Ammon's horn (tissue), 1 donor: ENCODE data around the gene PTPRA.
"Not testable (repeated sequence)": the region's sequence is repeated elsewhere in the genome, so short reads cannot be mapped to it uniquely, and the experiment has no call there.

Source experiments
- DNase-seq: peaks from one replicate; pipeline ENCODE4 v3.0.0-alpha.2; 2016; ENCODE audit warnings: low spot score

The PTPRA gene

DNA sequence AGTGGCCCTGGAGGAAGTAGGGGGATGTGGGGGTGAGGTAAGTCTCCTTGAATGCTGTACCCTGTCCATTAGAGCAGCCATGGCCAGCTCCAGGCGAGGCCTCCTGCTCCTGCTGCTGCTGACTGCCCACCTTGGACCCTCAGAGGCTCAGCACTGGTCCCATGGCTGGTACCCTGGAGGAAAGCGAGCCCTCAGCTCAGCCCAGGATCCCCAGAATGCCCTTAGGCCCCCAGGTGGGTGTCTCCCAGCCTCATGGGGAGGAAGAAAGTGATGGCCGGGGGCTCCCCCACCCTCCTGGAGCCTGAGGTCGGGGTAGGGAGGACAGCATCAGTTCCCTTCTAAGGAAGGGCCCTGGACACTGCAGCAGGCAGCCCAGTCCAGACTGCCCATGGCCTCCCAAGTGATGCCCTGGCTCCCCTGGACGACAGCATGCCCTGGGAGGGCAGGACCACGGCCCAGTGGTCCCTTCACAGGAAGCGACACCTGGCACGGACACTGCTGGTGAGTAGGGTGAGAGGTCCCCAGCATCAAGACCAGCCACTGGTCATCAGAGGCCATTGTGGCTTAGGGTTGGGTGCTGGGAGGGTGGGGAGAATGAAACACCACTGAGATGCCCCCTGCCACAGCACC is 171.2 kb downstream of the PTPRA start:
- DNase-seq = no peak

DNA sequence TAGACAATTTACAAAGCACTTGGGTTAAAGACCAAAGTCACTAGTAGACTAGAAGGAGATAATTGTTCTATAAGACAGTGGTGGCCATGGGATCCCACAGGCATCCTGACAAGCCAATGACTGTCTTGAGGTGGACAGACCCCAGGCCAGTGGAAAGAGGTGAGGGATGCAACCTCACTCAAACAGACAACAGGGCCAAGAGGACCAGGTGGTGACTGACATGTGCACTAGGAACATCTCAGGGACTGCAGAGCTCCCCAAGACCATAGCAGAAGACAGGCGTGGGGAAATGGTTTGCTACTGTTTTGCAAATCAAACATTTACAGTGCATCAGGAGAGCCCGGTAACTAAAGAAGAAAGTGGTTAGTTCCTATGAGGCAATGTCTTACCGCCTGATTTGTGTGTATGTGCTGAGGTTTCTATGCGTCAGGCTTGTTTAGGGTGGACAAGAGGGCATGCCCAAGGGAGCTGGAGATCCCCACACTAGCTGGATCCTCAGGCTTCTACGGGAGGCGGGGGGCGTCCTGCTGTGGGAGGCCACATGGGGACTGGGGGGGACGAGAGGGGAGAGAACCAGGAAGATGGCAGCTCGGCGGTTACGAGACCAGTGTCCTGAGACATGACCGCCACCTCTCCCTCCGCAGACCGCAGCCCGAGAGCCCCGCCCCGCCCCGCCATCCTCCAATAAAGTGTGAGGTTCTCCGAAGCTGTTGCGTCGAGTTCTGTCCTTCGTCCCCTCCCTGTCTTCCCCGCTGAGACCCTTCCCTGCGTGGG is 171.9 kb downstream of the PTPRA start:
- peak; percentile 83 for DNase-seq

DNA sequence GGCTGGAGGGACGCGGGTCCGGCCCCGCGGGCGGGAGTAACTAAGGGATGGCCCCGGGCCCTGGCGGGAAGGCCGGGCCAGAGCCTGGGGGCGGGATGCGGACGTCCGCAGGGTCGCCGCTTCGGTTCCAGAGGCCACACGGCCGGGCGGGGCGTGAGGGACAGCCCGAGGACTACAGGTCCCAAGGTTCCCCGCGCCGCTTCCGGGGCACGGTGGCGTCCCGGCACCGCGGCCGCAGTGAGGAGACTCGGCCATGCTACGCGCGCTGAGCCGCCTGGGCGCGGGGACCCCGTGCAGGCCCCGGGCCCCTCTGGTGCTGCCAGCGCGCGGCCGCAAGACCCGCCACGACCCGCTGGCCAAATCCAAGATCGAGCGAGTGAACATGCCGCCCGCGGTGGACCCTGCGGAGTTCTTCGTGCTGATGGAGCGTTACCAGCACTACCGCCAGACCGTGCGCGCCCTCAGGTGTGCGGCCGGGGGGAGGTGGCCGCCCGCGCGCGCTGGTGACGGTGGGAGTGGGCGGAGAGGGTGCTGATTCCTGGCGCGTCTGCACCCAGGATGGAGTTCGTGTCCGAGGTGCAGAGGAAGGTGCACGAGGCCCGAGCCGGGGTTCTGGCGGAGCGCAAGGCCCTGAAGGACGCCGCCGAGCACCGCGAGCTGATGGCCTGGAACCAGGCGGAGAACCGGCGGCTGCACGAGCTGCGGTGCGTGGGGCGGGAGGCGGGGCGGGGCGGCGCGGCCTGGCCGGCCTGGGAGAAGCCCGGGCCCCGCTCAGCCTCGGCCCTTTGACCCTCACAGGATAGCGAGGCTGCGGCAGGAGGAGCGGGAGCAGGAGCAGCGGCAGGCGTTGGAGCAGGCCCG is 172.8 kb downstream of the PTPRA start, which contains the start of gene MRPS26:
TSS of gene MRPS26 (plus strand) at position 237 of the 861 bp plus-strand sequence. CDS start at position 254, 17 bp downstream.
- peak; percentile 93 for DNase-seq

DNA sequence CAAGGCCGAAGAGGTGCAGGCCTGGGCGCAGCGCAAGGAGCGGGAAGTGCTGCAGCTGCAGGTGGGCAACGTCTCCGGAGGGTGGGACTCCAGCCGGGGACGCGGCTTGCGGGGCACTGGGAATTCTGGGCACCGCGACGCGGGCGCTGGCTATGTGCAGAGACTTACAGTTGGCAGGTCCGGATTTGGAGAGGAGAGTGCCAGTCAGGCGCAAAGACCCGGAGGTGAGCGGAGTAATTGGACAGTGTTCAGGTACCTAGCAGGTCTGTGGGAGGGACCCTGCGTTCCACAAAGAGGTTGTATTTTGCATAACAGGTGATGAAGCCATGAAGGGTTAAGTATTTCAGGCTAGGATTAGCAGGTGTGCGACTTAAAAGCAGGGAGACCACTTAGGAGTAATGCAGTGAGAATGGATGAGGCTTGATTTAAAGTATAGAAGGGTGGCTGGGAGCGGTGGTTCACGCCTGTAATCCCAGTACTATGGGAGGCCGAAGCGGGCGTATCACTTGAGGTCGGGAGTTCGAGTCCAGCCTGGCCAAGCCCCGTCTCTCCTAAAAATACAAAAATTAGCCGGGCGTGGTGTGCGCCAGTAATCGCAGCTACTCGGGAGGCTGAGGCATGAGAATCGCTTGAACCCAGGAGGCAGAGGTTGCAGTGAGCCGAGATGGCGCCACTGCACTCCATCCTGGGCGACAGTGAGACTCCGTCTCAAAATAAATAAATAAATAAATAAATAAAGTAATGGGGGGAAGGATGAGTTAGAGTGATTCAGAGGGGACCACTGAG is 173.6 kb downstream of the PTPRA start:
- DNase-seq = no peak

DNA sequence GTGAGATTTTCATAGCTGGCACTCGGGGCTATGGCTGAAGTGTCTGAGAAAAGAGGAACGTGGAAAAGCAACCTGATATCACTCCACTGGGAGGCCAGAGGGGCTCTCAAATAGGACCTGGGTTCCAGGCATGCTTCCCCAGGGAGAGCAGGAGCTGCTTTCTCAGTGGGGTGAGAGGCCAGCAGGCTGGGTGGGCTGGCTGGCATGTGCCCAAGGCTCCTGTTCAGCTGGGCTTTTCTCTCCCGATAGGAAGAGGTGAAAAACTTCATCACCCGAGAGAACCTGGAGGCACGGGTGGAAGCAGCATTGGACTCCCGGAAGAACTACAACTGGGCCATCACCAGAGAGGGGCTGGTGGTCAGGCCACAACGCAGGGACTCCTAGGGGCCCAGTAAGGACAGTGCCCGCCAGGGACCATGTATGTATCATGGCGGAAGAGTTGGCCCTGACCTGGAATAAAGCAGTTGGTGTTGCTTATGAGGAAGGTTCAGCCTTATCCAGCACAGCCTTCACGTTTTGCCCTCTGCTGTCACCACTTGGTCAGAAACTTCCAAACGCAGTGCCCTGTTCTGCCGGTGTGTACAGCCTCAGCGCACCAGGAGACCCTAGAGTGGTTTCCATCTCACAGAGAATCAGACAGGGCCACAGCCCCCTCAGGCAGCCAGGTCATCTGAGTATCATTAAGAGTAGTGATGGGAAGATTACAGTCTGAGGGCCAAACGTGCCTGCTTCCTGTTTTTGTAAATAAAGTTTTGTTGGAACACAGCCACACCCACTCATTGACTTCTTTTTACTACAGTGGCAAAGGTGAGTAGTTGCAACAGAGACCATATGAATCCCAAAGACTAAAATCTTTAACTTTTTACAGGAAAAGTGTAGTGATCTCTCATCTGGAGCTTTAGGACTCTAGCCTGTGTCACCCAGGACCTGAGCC is 174.5 kb downstream of the PTPRA start:
- DNase-seq = no peak

DNA sequence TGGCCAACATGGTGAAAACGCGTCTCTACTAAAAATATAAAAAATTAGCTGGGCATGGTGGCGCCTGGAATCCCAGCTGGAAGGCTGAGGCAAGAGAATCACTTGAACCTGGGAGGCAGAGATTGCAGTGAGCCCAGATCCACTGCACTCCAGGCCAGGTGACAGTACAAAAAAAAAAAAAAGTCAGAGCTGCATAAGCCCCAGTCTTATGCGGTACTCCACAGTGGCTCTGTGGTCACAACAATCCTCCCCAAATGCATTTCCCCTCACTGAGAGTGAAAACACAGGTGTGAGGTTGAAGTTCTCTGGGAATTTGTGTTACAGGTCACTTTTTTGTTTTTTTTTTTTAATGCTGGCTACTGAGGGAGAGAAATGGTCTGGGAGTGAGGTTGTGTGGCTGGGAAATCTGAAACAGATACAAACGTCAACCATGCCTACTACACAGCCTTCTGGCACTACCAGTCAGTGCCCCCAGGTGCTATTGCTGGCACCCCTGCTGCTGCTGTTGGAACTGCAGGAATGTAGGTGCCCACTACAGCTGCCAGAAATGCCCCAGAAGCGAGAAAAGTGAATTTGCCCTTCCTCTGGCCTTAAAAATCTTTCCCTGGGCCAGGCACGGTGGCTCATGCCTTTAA is 178.2 kb downstream of the PTPRA start:
- DNase-seq = no peak

DNA sequence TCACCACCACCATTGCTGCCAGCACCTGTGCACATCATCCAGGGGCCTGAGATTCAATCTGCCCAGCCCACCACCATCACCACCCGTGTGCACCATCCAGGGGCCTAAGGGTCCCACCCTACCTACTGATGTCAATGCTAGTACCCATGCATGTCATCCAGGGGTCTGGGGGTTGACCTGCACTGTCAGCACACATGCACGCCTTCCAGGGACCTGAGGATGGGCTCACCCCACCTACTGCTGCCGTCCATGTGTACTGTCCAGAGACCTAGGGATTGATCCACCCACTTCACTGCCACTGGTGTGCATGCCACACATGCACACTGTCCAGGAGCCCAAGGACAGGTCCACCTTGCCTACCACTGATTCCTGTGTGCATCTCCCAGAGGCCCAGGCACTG is 186.2 kb downstream of the PTPRA start:
- DNase-seq = no peak

DNA sequence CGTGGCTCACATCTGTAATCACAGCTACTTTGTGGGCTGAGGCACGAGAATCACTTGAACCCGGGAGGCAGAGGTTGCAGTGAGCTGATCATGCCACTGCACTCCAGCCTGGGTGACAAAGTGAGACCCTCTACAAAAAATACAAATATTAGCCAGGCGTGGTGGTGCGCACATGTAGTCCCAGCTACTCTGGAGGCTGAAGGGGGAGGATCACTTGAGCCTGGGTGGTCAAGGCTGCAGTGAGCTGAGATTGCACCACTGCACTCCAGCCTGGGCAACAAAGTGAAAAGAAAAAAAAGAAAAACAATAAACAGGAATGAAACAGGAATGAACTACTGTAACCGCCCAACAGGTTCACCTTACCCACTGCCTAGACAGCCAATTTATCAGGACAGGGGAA is 190.8 kb downstream of the PTPRA start:
- DNase-seq = not testable (repeated sequence)

DNA sequence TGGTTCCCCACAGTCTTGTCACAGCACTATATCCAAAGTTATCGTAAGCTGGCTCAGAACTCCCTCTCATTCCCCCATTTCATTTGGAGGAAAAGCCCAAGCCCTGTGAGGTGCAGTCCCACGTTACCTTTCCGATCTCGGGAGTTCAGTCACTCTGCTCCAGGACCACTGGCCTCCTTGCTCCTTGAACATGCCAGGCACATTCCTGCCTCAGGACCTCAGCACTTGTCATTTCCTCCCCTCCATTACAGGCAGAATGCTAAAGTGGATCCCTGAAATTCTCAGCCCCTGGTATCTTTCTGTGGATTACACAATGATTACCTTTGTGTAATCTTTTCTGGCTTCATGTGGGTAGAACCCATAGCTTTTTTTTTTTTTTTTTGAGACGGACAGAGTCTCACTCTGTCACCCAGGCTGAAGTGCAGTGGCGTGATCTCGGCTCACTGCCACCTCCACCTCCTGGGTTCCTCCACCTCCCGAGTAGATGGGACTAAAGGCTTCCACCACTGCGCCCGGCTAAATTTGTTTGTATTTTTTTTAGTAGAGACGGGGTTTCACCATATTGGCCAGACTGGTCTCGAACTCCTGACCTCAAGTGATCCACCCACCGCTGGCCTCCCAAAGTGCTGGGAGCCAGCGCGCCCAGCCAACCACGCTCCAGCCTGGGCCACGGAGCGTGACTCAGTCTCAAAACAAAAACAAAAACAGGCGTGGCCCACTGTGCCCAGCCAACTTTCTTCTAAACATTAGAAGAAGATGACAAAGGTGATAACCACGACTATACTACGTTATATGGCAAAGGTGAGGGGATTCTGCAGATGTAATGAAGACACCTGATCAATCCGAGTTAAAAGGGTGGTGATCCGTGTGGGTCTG is 194.1 kb downstream of the PTPRA start:
- no peak for DNase-seq

DNA sequence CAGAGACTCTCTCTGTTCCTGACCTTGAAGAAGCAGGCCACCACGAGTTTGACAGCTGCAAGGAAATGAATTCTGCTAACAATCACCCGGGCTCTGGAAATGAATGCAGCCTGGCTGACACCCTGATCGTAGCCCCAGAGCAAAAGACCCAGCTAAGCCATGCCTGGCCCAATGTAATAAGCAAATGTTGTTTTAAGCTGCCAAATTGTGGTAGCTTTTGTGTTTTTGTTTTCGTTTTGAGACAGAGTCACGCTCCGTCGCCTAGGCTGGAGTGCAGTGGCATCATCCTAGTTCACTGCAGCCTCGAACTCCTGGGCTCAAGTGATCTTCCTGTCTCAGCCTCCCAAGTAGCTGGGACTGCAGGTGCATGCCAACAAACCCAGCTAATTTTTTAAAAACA is 194.8 kb downstream of the PTPRA start:
- DNase-seq = no peak

DNA sequence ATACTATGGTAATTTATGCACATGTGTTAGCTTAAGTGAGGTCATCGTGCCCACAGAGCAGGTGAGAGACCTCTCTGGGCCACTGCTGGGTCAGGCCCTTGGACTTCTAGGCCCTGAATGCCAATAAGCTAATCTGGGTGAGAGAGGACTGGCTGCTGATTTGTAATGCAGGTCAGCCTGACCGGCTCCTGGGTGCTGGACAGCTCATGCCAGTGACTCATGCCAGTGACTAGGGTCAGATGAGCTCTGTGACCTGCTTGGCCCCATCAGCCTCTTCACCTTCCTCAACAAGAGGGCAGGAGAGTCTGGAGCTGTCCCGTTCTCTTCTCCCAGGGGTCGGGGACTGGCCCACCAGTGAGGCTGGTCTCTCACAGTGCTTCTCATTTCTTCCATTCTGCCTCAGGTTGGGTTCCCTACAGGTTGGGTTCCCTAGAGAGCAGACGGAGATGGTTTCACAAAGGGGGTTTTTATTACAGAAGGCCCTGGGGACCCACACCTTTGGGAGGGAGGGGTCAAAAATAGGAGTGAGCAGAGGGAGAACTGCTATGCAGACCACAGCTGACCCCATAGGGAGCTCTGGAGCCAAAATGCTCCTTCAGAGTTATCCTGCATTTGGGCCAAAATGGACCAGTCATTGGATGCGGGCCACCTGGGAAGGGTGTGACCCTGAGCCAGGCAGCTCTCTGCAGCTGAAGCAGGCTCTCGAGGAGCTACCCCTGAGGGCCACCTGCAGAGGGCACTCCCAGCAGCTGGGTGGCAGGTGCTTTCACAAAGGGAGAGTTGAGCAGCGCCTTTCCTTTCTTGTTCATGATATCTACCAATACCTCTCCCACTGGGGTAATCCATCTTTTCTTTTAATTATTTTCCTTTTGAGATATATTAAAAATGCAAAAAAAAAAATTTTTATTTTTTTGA is 196.0 kb downstream of the PTPRA start:
- no peak for DNase-seq

DNA sequence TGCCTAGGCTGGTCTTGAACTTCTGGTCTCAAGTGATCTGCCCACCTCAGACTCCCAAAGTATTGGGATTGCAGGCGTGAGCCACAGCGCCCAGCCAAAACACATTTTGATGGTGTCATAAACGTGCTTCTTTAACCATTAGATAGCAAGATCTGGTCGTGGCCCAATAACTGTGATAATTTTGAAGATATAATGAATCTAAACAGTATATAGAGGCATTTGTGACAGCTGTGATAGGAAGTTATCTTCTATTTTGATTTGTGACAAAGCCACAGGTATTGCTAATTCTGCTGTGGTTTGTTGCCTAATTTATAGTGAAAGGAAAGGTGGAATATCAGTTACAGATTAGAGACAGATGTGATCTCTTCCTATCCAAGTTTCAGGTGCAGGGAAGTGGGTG is 197.4 kb downstream of the PTPRA start:
- no peak for DNase-seq

DNA sequence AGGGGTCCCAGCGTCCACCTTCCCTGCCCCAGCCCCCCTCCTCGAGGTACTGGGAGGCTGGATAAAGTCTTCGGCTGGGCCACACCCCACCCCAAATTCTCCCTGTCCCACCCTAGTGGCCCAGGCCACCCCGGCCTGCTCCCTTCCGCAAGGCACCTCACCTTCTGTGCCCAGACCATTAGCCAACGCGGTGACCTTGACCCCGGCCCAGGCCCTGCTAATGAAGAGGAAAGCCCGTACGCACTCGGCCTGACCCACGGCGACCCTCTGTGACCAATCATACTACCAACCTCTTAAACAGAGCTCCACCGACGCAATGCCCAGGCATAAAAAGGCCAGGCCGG is 198.0 kb downstream of the PTPRA start:
- no peak for DNase-seq

DNA sequence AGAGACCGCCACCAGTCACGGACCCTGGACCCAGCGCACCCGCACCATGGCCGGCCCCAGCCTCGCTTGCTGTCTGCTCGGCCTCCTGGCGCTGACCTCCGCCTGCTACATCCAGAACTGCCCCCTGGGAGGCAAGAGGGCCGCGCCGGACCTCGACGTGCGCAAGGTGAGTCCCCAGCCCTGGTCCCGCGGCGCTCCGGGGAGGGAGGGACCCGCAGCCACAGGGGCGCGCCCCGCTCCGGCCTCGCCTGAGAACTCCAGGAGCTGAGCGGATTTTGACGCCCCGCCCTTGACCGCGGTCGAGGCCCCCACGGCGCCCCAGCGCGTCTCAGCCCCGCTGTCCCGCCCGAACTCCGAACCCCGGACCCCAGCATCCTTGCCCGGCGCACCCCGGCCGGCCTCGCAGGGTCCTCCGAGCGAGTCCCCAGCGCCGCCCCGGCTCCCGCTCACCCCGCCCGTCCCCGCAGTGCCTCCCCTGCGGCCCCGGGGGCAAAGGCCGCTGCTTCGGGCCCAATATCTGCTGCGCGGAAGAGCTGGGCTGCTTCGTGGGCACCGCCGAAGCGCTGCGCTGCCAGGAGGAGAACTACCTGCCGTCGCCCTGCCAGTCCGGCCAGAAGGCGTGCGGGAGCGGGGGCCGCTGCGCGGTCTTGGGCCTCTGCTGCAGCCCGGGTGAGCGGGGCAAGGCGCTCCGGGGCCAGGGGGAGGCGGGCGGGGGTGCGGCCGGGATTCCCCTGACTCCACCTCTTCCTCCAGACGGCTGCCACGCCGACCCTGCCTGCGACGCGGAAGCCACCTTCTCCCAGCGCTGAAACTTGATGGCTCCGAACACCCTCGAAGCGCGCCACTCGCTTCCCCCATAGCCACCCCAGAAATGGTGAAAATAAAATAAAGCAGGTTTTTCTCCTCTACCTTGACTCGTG is 198.6 kb downstream of the PTPRA start, which contains the start of gene OXT:
TSS of gene OXT (plus strand) at position 11 of the 920 bp plus-strand sequence. CDS start at position 47, 36 bp downstream.
- DNase-seq = no peak

DNA sequence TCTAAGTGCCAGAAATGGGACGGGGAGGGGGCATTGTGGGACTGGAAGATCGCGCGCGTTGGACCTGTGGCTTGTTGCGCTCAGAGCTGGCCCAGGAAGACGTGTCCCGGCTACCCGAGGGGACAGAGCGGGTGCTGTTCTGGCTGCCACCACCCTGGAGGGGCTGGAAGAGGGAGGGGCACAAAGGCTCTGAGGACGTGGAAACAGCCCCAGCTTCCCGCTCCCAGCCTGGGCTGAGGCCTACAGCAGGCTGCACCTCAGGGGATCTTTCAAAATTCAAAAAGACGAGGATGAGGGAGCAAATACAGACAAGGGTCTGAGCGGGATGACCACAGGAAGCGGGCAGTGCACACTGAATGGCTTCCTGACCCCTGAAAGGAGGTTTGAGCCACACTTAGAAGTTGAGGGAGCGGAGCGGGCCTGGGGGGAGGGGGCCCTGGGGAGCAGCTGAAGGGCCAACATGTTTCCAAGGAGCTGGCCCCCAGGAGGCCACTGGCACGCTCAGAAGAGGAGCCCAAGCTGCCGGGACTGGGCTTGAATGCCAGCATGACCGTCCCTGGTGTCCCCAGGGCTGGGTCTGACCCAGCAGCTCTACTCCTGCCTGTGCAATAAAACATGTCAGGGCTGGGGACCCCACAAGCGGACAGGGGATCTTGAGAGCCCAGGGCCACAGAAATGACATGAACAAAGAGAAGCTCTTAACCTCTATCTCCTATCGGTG is 199.4 kb downstream of the PTPRA start:
- DNase-seq = no peak

DNA sequence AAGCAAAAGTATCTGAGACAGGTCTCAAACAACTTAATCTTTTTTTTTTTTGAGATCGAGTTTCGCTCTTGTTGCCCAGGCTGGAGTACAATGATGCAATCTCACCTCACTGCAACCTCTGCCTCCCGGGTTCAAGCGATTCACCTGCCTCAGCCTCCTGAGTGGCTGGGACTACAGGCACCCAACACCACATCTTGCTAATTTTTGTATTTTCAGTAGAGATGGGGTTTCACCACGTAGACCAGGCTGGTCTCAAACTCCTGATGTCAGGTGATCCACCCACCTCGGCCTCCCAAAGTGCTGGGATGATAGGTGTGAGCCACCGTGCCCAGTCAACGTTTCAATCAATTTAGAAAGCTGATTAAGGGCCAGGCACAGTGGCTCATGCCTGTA is 200.0 kb downstream of the PTPRA start:
- DNase-seq = not testable (repeated sequence)
